Gastroesophageal sphincter (tissue), 3 donors: ENCODE measurements around the gene JPT1.

Experiments
- CTCF ChIP-seq, 4 experiments: fragments of 200-600 bp in 2 of 4; fragments of 450-650 bp in 2 of 4; sonication (generic) in 1 of 4; IDR thresholded peaks; one replicate each; pipeline ENCODE4 v1.5.1; 2017 to 2019; ENCODE audit warnings: antibody characterized with exemption in 4 of 4, mild to moderate bottlenecking in 2 of 4, moderate library complexity in 2 of 4
- EP300 ChIP-seq: sonication (generic); formaldehyde crosslinking; IDR thresholded peaks from one replicate; pipeline ENCODE4 v1.6.1; 2017; ENCODE audit warnings: antibody characterized with exemption, mild to moderate bottlenecking
- POLR2A ChIP-seq, 2 donors: fragments of 450-650 bp; IDR thresholded peaks; one replicate each; pipeline ENCODE4 v1.6.1; 2017; ENCODE audit warnings: antibody characterized with exemption in 2 of 2, mild to moderate bottlenecking in 2 of 2, moderate library complexity in 1 of 2
- POLR2AphosphoS5 ChIP-seq: sonication (generic); formaldehyde crosslinking; IDR thresholded peaks from one replicate; pipeline ENCODE4 v1.6.1; 2017; ENCODE audit warnings: antibody characterized with exemption

- TF ChIP-seq CTCF (IDR thresholded peaks at IDR 0.05) (no peak), POLR2A (IDR thresholded peaks at IDR 0.05) (no peak), EP300 (no peak), POLR2AphosphoS5 (no peak)
Observed at GRCh38 chr17:75099881-75100595, 54.3 kb downstream of the JPT1 start.
